ENCODE measurements around the gene PODNL1.

The PODNL1 gene

GRCh38 chr19:13965926-13966683 lies 27.9 kb upstream of the PODNL1 start:
- no peak for TF ChIP-seq CTCF (IDR thresholded peaks at IDR 0.05)
- no peak overlapping the region for H3K27ac ChIP-seq
- H3K4me3 ChIP-seq = no peak overlapping the region
- DNase-seq (ENCODE audit: low spot score) = peak; percentile 65

- H3K4me3 ChIP-seq = no peak overlapping the region
- no peak for DNase-seq (ENCODE audit: low spot score)
- no peak overlapping the region for H3K27ac ChIP-seq
- TF ChIP-seq CTCF (IDR thresholded peaks at IDR 0.05) = no peak
Measured at GRCh38 chr19:13965377-13965896, 27.2 kb upstream of the PODNL1 start.

- DNase-seq (ENCODE audit: low spot score) = no peak
- no peak overlapping the region for H3K4me3 ChIP-seq
- H3K27ac ChIP-seq = no peak overlapping the region
- no peak for TF ChIP-seq CTCF (IDR thresholded peaks at IDR 0.05)
Measured at GRCh38 chr19:13964776-13965175, 26.6 kb upstream of the PODNL1 start.

- no peak for DNase-seq (ENCODE audit: low spot score)
- no peak for TF ChIP-seq CTCF (IDR thresholded peaks at IDR 0.05)
- Histone ChIP-seq H3K4me3 (no peak overlapping the region), H3K27ac (no peak overlapping the region)
Measured at GRCh38 chr19:13963603-13964105, 25.4 kb upstream of the PODNL1 start.

- TF ChIP-seq CTCF (IDR thresholded peaks at IDR 0.05) = no peak
- peak overlapping the region; percentile 64 for H3K4me3 ChIP-seq
- peak overlapping the region in 1 of 2 donors; percentile 34 for H3K27ac ChIP-seq
- DNase-seq (ENCODE audit: low spot score) = peak; percentile 72
Measured at GRCh38 chr19:13962699-13963602, 24.7 kb upstream of the PODNL1 start.

GRCh38 chr19:13961826-13962698 lies 23.8 kb upstream of the PODNL1 start:
- Histone ChIP-seq H3K27ac (peak overlapping the region in 1 of 2 donors; percentile 34), H3K4me3 (peak overlapping the region; percentile 64)
- DNase-seq (ENCODE audit: low spot score) = peak; percentile 69
- no peak for TF ChIP-seq CTCF (IDR thresholded peaks at IDR 0.05)
